ENCODE measurements around the gene ADAMTSL1. TPM values are rescaled to one million over a fixed set of nuclear protein-coding genes. Genes with fewer than 3 reads are reported as not detected.

Gene ADAMTSL1
- total and polyA plus RNA-seq, 9 donors, result 1.2 to 20.0 (median 6.1) TPM

- Histone ChIP-seq H3K27me3 (no peaks in the 10 kb centered on the region), H3K27ac (no peak overlapping the region), H3K4me1 (ENCODE audit: insufficient read depth) (no peaks in the 10 kb centered on the region), H3K4me3 (no peak overlapping the region), H3K36me3 (no peaks in the 10 kb centered on the region), H3K9me3 (no peaks in the 10 kb centered on the region)
- 67 to 79% (median 73%) methylated on average over 3 of the region's 3 CpGs for WGBS, 3 donors
- intact Hi-C loops (cut with DNase I), result no loop called here
- TF ChIP-seq CTCF (IDR thresholded peaks at IDR 0.05) (no peak), EP300 (IDR thresholded peaks at IDR 0.05) (no peak), POLR2A (IDR thresholded peaks at IDR 0.05) (no peak)
- DNase-seq, result no peak
These were observed 6.7 kb downstream of the ADAMTSL1 start for GRCh38 chr9:18480662-18481093.

GRCh38 chr9:18482371-18482770 lies 8.4 kb downstream of the ADAMTSL1 start:
- no peak overlapping the region for H3K27ac ChIP-seq
- H3K9me3 ChIP-seq, result no peaks in the 10 kb centered on the region
- DNase-seq, result no peak
- WGBS, 3 donors, result 73 to 82% (median 80%) methylated on average over 2 of the region's 2 CpGs
- no peaks in the 10 kb centered on the region for H3K27me3 ChIP-seq
- TF ChIP-seq EP300 (IDR thresholded peaks at IDR 0.05) (no peak), POLR2A (IDR thresholded peaks at IDR 0.05) (no peak), CTCF (IDR thresholded peaks at IDR 0.05) (no peak)
- H3K4me3 ChIP-seq, result no peak overlapping the region
- intact Hi-C loops (cut with DNase I), result no loop called here
- no peaks in the 10 kb centered on the region for H3K4me1 ChIP-seq (ENCODE audit: insufficient read depth)
- no peaks in the 10 kb centered on the region for H3K36me3 ChIP-seq

GRCh38 chr9:18485714-18486113 lies 11.8 kb downstream of the ADAMTSL1 start:
- 67 to 79% (median 69%) methylated on average over 2 of the region's 2 CpGs for WGBS, 3 donors
- H3K27ac ChIP-seq, result no peak overlapping the region
- TF ChIP-seq EP300 (IDR thresholded peaks at IDR 0.05) (no peak), POLR2A (IDR thresholded peaks at IDR 0.05) (no peak), CTCF (IDR thresholded peaks at IDR 0.05) (no peak)
- intact Hi-C loops (cut with DNase I), result no loop called here
- H3K4me1 ChIP-seq (ENCODE audit: insufficient read depth), result no peaks in the 10 kb centered on the region
- no peak for DNase-seq
- no peaks in the 10 kb centered on the region for H3K27me3 ChIP-seq
- H3K36me3 ChIP-seq, result no peaks in the 10 kb centered on the region
- H3K4me3 ChIP-seq, result no peak overlapping the region
- no peaks in the 10 kb centered on the region for H3K9me3 ChIP-seq

GRCh38 chr9:18487611-18488010 lies 13.7 kb downstream of the ADAMTSL1 start:
- no peak for TF ChIP-seq POLR2A (IDR thresholded peaks at IDR 0.05)
- TF ChIP-seq CTCF (IDR thresholded peaks at IDR 0.05), result no peak
- TF ChIP-seq EP300 (IDR thresholded peaks at IDR 0.05), result no peak
- Histone ChIP-seq H3K4me3 (no peak overlapping the region), H3K9me3 (no peaks in the 10 kb centered on the region), H3K27ac (no peak overlapping the region), H3K4me1 (ENCODE audit: insufficient read depth) (no peaks in the 10 kb centered on the region), H3K27me3 (no peaks in the 10 kb centered on the region), H3K36me3 (no peaks in the 10 kb centered on the region)
- whole genome bisulfite sequencing, 3 donors, result 32 to 42% (median 36%) methylated on average over 7 of the region's 7 CpGs
- intact Hi-C loops (cut with DNase I), result no loop called here
- DNase-seq, result no peak
